Fibroblast of skin of right biceps (primary cell): ENCODE data around the gene OR1J1.
A peak's percentile ranks its signal among the peaks of the same experiment; 100 is the strongest.

Experiments
- DNase-seq: peaks from one replicate; pipeline ENCODE4 v3.0.0-alpha.2; 2013

Gene OR1J1, protein sequence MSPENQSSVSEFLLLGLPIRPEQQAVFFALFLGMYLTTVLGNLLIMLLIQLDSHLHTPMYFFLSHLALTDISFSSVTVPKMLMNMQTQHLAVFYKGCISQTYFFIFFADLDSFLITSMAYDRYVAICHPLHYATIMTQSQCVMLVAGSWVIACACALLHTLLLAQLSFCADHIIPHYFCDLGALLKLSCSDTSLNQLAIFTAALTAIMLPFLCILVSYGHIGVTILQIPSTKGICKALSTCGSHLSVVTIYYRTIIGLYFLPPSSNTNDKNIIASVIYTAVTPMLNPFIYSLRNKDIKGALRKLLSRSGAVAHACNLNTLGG

DNA sequence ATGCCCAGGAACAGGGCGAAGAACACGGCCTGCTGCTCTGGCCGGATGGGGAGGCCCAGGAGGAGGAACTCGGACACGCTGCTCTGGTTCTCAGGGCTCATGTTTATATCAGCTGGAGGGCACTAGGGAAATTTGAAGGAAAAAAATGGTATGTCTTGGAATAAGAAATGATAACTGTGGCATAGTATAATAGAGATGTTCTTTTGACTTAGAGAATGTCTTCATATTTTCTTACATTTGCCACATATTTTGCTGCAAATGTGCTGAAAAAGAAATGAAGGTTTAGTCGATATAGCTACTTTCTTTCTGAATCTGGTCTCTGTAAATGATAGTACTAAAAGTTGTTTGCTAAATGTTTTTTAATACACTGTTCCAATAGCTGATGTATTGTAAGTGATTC, at the start of gene OR1J1:
OR1J1 (minus strand) TSS at position 101 of the 400 bp plus-strand sequence; CDS start at position 101, 0 bp downstream.
- DNase-seq: no peak

DNA sequence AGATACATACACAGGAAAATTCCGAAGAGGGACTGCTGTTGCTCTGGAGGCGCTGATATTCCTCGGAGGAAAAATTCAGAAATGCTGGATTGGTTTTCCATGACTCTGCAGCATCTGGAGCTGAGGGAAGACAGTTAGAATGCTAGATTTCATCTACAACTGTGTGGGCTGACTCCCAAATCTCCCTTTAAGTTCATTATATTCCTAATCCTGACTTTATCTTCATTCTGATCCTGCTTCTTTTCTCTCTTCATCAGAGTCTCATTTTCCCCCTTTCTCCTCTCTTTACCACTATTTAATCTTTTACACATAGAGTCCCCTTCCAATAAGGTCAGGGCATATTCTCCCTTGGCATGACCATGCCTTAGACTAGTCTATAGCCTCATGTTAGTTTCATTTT, 49.5 kb upstream of the OR1J1 start, which contains the start of gene OR1N1:
OR1N1 (minus strand) TSS at position 101 of the 400 bp plus-strand sequence; CDS start at position 101, 0 bp downstream.
- no peak for DNase-seq

DNA sequence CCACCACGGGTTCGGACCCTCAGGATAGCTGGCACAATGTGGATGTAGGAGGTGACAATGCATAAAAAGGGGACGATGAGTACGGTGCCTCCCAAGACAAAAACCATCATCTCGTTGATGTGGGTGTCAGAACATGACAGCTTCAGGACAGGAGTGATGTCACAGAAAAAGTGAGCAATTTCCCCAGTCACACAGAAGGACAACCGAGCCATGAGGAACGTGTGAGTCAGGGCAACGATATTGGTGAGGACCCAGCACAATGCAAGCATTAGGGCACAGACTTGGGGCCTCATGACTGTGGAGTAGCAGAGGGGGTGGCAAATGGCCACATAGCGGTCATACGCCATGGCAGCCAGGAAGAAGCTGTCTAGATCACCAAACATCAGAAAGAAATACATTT, 48.9 kb upstream of the OR1J1 start:
- no peak for DNase-seq

DNA sequence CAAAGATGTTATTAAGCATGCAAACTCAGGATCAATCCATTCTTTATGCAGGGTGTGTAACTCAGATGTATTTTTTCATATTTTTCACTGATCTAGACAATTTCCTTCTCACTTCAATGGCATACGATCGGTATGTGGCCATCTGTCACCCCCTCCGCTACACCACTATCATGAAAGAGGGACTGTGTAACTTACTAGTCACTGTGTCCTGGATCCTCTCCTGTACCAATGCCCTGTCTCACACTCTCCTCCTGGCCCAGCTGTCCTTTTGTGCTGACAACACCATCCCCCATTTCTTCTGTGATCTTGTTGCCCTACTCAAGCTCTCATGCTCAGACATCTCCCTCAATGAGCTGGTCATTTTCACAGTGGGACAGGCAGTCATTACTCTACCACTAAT, 41.6 kb upstream of the OR1J1 start:
- no peak for DNase-seq

DNA sequence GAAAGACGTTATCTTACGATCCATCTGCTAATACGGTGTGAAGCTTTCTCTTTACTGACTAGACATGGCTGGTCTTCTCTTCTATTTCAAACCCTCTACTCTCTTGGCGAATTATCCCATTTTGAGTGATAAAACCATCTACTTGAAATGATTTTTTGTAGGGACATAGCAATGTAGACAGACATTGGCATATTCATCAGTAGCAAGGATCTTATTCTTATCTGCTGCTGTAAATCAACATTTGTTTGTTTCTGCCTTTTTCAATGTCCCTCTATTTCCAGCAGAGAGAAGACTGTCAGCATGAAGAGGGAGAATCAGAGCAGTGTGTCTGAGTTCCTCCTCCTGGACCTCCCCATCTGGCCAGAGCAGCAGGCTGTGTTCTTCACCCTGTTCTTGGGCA, 41.1 kb upstream of the OR1J1 start, which contains the start of gene OR1J4:
OR1J4 (plus strand) TSS at position 301 of the 400 bp plus-strand sequence; CDS start at position 301, 0 bp downstream.
- DNase-seq: no peak

DNA sequence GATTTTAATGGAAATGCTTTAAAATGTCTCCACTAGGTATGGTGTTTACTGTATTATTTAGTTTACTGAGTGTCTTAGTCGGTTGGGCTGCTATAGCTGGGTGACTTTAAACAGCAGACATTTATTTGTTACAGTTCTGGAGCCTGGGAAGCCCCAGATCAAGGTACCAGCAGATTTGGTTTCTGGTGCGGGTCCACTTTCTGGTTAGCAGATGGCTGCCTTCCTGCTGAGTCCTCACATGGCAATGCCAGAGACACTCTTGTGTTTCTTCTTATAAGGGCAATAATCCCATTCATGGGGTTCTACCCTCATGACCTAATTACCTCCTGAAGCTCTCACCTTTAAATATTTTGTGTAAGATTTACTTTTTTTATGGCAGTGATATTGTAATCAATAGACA, 40.5 kb upstream of the OR1J1 start:
- no peak for DNase-seq

DNA sequence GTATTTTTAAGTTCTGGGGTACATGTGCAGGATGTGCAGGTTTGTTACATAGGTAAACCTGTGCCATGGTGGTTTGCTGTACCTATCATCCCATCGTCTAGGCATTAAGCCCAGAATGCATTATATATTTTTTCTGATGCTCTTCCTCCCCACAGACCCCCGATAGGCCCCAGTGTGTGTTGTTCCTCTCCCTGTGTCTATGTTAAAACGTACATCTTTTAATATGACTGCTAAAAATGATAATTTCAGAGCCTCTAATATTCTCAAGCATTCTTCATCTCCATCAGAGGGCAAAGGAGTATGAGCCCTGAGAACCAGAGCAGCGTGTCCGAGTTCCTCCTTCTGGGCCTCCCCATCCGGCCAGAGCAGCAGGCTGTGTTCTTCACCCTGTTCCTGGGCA, 32.8 kb upstream of the OR1J1 start, which contains the start of gene OR1J2:
OR1J2 (plus strand) TSS at position 301 of the 400 bp plus-strand sequence; CDS start at position 301, 0 bp downstream.
- no peak for DNase-seq

DNA sequence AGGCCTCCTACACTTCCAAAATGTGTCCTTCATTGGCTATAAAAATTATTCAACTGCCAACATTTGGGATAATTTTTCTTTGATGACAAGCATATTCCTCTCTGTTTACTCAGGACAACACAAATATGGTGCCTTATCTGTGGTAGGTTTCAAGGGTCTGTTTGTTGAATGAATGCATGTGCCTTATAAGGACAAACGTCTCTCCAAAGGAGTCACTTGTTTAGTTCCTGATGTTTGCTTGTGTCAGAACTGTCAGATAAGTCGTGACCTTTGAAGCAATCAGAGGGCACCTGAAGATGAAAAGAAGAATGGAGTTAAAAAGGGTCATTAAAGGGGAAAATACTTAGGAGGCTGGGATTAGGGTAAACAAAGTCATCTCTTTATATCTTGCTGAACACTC, 29.2 kb upstream of the OR1J1 start:
- no peak for DNase-seq

DNA sequence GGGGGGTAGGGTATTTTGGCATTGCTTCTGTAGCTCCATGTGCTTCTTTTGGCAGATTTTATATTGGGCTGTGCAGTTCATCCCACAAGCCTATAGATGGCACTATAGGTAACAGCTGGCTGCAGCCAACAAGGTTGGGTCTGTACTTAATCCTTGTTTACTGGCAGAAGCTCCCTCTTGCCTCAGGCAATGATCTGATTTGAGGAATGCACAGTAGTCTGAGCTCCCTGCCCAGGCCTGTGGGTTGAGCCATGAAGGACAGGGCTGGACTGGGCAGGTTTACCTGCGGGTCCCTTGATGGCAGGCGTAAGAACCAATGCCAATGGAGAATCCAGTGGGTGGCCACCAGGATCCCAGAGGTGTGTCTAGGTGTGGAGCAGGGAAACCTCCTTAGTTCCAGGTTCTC, 21.2 kb upstream of the OR1J1 start:
- peak; percentile 11 for DNase-seq

DNA sequence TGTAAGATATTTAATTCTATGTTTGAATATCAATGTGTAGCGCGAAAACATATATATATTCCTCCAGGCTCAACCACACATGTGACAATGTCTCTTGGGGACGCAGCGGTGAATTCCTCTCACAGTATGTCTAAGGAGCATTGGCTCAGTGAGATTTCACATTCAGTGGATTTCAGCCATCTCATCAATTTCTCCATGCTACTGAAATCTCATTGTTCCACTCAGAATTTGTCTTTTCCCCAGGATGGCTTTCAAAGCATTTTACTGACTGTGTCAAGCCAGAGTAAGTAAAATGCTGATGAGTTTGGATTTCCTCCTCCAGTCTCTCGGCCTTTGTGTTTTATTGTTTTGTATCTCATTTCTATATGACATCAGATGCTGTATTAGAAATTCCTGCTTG, 1.3 kb upstream of the OR1J1 start:
- no peak for DNase-seq

DNA sequence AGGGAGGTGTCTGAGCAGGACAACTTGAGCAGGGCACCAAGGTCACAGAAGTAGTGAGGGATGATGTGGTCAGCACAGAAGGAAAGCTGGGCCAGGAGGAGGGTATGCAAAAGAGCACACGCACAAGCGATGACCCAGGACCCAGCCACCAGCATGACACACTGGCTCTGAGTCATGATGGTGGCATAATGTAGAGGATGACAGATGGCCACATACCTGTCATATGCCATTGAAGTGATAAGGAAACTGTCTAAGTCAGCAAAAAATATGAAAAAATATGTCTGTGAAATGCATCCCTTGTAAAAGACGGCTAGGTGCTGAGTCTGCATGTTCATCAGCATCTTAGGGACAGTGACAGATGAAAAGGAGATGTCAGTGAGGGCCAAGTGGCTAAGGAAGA, 380 bp downstream of the OR1J1 start:
- DNase-seq: no peak

DNA sequence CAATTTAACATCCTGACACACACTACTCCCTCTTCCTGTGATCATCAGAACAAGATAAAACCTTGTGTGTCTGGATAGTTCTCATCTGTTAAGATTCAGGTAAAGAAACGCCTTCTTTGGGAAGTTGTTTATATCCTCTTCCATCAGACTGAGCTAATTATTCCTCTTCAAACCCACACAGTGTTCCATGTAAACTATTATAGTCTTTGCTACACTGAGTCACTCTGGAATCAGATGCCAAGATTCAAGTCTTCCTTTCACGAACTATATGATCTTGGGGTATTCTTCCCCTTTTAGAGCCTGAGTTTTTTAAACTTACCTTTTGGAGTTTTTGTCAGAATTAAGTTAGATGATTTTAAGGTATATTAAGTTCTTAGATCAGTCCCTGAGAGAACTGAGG, 2.0 kb downstream of the OR1J1 start:
- DNase-seq: no peak

DNA sequence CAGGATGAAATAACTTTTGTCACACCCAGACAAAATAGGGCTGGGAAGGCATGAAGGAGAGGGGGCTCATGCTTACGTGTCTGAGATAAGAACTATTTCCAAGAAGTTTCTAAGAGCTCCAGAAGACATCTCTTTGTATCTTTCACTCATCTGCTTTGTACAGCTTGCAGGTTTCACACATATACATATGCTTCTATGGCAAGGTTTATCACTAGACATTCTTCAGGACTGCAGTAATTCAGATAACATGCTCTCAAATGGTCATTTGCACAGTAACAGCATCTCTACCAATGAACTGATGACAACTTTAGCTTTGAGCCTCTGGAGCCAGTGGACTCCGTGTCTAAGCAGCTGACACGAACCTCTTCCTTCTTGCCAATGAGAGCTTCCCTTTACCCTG, 3.2 kb downstream of the OR1J1 start:
- no peak for DNase-seq

DNA sequence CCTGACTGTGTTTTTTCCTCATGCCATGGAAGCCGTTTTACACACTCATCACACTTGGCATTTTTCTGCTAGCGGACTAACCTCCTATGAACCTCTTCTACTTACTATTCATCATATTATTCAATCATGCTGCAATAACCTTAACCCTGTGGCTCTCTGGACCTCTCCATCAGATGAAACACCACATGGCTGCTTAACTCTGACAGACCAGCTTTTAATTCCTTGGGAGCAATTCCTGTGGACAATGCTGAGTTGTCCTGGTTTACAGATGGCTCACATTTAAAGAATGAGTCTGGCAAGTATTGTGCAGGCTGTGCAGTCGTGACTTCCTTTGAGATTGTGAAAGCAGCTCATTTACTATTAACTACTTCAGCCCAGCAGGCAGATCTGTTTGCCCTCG, 9.0 kb downstream of the OR1J1 start:
- DNase-seq: peak; percentile 28

DNA sequence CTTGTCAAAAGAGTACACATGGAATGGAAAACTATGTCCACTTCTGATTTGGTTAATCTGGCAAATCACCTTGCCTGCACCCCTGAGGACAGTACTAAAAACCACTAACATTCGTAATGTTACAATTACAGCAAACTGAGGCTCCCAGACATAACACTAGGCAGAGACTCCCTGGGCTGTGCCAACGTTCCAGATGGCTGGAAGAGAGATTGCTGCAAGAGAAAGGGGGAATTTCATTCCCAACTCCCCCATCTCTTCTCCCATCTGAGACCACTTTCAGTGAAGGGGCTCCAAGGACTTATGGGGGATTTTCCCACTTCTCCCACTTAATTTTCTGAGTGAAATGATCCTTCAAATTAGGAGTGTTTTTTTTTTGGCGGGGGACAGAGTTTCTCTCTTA, 11.3 kb downstream of the OR1J1 start:
- no peak for DNase-seq

DNA sequence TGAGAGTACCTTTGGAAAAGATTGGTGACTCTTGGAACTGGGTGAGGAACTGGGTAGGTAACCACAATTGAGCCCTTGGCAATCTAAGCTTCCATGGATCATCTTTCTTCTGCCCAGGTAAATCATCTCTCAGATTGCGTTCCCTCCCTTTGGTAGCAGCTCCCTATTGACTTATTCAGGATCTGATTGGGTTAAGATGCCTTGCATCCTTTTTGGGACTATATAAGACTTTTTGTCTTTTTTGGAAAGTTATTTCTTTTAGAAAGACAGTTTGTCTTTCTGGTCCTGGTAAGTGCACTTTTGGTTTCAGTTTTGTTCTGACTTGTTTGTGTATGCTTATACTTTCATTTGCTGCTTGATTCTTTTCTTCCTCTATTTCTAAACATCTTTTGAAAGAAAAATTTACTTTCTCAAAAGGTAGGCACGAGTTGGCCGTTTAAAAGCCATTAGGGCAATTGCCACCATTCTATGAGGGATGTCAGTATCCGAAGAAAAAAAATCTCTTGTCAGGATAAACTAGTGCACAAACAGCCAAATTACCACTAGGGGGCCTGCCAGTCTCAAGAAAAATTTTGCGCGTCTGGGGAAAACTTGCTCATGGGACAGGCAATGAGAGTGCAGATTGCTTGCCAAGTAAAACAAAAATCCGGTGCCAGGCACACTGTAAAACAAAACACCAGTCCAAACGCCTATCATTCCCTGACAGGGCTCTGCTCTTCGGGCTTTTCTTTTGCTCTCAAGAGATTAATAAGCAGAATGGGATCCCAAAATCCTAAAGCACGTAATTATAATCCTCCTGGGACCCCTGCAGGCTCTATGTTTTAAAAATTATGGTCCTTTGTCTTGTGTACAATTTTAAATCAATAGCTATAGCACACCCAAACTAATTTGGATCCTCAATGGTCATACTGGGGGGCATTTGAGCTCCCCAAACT, 12.8 kb downstream of the OR1J1 start:
- DNase-seq: peak; percentile 83

DNA sequence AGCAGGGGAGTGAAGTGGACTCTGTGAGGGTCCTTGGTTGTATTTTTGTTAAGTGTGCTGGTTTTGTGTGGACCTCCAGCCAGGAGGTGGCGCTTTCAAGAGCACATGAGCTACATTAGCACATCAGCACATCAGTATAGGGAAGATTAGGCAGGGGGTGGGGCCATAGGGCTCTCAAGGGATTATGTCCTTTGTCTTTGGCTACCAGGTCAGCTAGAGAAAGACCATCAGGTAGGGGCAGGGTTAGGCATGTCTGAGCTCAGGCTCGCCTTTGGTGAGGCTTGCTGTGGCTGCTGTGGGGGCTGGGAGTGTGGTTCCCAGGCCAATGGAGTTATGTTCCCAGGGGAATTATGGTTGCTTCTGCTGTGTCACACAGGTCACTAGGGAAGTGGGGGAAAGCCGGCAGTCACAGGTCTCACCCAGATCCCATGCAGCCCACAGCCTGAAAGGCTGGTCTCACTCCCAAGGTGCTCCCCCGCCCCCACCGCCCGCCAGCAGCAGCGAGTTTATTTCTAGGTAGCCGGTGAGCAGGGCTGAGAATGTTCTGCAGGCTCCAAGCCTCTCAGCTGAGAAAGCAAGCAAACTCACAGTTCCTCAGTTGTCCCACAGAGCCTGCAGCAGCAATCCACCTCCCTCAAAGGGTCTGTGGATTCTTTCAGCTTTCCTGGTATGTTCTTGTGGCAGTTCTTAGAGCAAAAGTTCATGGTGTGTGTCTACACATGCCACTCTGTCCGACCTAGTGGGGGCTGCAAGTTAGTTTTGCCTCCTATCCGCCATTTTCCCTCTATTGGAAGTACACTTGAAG, 13.7 kb downstream of the OR1J1 start:
- DNase-seq: no peak

DNA sequence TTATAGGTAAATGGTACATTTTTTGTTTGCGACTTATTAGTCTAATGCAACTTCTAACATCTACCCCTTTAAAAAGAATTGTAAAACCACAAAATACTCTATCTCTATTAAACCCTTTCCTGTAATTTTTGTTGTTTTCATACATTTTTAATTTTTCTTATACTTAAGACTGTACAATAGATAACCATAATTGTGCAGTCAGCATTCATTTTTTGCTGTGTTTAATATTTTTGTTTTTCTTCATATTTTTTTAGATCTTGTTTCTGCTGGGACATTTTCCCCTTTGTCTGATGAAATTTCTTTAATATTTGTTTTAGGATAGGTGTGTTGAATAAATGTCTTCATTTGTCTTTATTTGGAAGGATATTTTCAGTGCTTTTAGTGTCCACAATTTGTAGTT, 19.9 kb downstream of the OR1J1 start:
- no peak for DNase-seq

DNA sequence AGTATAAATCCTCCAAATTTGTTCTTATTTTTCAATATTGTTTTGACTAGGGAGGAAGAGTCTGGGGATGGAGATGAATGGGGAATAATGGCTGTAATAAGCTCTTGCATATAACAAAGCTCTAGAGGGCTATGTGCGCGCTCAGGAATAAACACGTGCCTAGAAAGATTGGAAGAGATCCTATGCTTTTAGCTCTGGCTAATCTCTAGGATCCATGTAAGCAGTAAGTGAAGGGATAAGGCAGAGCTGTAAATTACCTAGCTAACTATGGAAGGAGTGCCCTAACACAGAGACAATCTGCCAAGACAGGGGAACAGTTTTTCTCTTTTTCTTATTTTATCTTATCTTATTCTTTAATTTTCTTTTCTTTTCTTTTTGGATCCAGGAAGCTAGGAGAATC, 21.6 kb downstream of the OR1J1 start:
- no peak for DNase-seq

DNA sequence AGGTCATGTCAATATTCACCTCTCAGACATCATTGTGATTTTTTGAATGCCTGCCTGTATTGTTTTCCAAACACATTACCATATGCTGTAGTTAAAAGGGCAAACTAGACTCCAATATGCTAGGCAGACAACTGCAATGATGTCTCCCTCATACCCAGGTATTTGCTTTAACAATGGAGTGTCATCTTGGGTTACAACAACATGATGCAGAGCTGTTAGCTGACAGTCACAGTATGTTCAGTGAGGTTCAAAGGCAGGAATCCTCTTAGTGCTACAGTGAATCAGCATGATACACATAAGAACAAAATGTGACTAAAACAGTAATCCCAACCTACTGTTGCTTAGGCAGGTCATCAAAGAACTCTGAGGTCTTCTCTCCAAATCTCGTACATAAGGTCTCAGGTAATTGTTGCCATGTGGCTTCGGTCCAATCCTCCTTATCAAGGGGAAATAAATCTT, 24.0 kb downstream of the OR1J1 start:
- DNase-seq: no peak

DNA sequence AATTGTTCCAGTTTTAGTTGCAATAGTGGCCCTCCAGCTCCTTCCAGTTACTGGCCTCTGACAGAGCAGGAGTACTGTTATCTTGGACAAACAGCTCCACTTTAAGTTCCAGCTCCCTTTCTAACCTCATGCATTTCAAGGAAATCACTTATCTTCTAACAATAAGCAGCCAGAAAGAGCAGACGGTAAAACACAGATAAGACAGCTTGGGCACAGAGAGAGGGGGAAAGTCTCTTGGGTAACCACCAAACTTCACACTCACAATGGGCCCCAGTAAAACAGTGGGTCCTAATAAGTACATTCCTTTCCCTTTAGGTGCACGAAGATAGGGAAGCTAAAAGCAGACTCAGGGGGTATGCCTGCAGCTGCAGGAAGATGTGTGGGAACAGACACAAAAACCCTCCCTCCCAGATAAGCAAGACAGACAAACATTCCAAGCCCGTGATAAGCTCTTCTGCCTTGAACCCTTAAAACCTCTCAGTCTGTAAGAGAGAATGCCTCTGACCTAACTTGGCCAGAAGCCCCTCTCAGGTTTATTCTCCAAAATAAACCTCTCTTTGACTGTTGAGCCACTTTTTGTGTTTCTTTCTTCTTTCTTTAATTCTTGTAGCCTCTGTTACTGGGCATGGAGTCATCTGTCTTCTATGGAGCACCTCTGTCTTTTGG, 30.8 kb downstream of the OR1J1 start:
- DNase-seq: peak; percentile 23

DNA sequence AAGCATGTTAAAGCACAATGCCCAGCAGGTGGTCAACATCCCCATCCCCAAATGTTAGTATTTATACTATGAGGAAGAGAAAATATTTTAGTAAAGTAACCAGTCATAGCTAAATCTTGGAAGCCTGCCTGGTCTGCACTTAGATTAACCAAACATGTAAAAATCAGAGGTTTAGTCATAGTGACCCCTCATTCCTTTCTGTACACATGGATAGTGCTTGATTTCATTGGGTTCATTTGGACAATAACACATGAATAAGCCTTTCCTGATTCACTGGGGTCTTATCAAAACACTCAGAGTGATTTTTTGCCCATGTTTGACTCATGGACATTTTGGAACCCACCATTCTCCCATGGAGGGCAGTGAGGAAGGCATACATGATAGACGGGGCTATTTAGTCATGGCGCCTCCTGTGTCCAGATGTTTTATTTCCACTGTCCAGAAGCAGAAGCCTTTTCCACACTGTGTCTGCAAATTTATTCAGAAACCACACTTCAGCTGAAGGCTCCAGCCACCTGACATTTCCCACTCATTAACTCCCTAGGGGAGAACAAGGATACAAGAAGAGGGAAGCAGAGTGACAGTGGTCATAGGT, 32.5 kb downstream of the OR1J1 start:
- DNase-seq: peak; percentile 86
